HG03558 (cell line): ENCODE results near the gene TAMM41.
"Not testable (repeated sequence)": the region's sequence is repeated elsewhere in the genome, so short reads cannot be mapped to it uniquely, and the experiment has no call there.

ENCODE experiments used
- ATAC-seq: cut with Tn5 transposase; IDR thresholded peaks from one replicate; pipeline ENCODE4 v1.9.1; 2021; ENCODE audit warnings: moderate number of reproducible peaks; ENCODE audit not compliant: unreplicated experiment; ENCODE audit errors: extremely low read depth

Gene TAMM41

DNA sequence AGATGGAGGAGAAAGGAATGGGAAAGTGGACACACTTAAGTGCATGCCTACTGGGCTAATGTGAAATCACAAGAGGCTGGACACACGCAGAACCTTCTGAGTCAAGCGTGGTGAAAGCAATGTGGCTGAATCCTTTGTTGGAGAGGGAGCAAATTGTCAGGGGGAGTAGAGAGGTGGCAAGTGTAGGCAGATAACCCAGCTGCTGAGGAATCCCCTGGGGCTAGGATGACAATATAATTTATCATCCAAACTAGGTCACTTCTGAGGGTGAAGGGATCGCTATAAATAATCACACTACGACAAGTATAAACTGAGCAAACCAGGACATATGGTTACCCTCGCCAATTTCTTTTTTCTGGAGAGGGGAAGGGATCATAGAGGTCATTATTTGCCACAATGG is 28.7 kb downstream of the TAMM41 start:
- ATAC-seq = no peak

DNA sequence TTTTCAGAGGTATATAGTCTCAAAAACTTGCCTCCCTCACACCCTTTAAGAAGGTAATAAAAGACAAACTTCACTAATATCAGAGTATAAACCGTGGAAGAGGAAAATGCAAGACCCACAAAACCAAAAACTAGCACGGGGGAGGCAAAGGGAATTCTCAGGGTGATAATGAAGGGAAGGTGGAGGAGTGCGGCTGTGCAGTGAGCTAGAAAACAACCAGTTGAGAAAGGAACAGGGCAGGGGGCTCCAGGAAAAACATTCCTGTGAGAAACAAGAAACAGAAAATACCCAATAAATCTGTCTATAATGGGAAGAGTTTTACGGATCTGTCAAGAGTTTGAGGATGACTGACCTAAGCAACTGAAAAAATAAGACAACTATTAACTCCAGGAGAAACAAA is 31.6 kb downstream of the TAMM41 start:
- no peak for ATAC-seq

DNA sequence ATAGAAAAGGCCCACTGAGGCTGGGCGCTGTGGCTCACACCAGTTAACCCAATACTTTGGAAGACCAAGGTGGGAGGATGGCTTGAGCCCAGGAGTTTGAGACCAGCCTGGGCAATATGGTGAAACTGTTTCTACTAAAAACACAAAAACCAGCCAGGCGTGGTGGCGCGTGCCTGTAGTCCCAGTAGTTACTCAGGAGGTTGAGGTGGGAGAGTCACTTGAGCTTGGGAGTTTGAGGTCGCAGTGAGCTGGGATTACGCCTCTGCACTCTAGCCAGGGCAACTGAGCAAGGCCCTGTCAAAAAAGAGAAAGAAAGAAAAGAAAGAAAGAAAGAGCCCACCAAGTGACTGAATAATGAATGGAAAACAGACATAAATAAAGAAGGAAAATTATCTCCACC is 32.0 kb downstream of the TAMM41 start:
- ATAC-seq = no peak

DNA sequence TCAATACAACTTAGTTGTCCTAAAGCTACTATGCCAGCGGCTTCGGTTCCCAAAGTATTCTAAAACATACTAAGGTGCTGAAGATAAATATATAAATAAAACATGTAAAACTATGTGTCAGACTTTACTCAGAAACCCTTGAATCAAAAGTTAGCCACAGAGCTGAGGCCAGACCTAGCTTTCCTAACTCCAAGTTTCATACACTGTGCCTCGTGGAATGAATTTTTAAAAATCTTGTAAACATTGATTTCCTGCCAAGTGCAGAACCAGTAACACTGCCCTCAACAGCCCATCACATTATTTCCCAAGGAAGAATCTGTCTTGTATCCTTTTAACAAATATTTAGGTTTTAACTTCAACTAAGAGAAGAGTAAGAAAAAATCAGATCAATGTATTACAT is 36.4 kb downstream of the TAMM41 start:
- ATAC-seq = no peak

DNA sequence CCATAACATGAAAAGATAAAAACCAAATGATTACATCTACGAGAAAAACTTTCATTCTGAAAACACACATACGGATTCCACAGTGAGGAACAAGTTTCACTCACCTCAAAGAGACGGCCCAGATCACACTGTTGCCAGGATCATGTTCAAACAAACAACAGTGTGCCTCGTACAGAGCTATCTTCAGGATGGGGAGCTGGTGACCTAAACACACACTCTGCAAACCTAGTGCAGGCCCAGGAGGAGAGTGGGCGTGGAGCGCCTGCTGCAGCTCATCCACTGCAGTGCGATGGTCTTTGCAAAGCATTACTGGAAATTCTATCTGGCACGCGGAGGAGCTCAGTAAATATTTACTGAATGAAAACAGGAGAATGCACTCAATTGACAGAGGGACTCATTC is 38.5 kb downstream of the TAMM41 start:
- ATAC-seq = no peak

DNA sequence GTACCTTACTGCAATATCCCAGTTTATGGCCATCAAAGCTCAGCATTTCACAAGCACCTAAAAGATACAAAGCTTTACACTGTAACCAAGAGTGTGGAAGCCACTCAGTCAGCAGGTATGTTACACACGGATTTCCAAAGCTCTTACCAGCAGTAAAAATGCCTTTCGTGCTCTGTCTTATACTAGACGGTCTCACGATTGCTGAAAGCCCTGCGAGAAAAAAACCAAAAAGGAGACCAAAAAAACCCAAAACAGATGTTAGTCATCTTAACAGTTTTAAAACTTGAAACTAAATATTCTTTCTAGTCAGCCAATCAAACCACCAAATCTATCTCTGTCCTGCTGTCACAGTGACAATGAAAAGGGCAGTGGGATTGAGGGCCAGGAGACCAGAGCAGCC is 39.0 kb downstream of the TAMM41 start:
- ATAC-seq = no peak

DNA sequence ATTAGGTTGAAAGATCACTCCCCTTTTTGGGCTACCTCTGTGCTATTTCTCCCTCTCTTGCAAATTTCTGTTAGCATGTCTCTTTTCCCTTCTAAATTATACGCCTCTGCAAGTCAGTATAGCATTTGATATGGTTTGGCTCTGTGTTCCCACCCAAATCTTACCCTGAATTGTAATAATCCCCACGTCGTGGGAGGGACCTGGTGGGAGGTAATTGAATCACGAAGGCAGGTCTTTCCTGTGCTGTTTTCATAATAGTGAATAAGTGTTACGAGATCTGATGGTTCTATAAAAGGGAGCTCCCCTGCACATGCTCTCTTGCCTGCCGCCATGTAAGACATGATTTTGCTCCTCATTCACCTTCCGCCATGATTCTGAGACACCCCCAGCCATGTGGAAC is 41.0 kb downstream of the TAMM41 start:
- ATAC-seq = no peak

DNA sequence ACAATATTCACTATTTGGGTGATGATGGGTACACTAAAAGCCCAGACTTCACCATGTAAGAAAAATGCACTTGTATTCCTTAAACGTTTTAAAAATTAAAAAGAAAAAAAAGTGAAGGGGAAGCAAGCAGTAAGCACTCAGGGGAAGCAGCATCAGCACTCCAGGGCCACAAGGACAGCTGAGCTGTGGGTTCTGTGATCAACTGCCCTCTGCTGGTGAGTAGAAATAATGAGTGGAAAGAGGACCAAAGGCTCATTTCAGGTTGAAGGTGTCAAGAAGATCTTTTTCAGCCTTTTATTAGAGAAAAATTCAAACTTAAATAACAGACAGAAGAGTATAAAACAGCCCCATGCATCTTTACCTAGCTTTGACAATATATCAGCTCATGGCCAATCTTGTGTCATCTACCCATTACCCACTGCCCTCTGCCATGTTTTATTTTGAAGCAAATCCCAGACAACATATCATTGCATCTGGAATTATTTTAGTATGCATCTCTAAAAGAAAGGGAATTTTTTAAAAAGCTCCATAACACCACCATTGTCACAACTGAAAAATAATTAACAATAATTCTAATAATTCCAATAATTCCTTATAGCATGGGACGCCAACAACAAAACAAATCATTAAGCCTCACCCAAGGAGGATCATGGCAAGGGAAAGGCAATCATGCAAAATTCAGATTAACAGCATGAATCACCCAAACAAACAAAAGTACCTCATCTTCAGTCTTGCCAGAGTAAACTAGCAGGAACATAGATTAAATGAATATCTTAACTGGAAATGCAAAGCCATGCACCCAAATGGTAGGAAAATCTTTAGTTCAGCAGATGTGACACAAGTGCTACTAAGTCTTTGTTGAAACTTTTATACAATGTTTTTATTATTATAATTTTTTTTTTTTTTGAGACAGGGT is 42.5 kb downstream of the TAMM41 start:
- no peak for ATAC-seq

DNA sequence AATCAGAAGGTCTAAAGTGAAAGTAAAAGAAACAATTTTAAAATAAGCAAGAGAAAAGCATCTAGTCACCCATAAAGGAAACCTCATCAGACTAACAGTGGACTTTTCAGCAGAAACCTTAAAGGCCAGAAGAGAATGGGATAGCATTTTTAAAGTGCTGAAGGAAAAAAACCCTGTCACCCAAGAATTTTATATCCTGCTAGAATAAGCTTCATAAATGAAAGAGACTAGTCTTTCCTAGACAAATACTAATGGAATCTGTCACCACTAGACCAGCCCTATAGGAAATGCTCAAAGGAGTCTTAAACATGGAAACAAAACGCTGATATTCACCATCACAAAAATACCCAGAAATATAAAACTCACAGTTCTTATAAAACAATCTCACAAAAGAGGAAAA is 46.9 kb downstream of the TAMM41 start:
- ATAC-seq = no peak

DNA sequence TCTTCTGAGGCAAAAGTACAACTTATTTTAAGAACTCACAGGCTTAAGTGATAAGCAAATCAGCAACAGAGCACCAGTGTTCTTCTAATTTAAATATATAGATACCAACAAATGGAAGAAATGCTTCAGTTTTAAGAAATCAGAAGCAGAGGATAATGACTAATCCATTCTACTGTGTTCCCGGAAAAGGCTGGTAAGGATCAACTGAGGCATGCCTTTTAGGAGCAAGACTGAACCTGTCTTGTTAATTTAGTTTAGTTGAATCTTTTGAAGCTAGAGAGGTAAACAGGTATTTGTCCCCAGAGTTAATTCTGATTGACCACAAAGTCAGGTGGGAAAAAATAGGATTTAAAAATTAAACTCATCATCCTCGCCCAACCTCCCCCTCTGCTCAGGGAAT is 51.8 kb downstream of the TAMM41 start:
- ATAC-seq = no peak

DNA sequence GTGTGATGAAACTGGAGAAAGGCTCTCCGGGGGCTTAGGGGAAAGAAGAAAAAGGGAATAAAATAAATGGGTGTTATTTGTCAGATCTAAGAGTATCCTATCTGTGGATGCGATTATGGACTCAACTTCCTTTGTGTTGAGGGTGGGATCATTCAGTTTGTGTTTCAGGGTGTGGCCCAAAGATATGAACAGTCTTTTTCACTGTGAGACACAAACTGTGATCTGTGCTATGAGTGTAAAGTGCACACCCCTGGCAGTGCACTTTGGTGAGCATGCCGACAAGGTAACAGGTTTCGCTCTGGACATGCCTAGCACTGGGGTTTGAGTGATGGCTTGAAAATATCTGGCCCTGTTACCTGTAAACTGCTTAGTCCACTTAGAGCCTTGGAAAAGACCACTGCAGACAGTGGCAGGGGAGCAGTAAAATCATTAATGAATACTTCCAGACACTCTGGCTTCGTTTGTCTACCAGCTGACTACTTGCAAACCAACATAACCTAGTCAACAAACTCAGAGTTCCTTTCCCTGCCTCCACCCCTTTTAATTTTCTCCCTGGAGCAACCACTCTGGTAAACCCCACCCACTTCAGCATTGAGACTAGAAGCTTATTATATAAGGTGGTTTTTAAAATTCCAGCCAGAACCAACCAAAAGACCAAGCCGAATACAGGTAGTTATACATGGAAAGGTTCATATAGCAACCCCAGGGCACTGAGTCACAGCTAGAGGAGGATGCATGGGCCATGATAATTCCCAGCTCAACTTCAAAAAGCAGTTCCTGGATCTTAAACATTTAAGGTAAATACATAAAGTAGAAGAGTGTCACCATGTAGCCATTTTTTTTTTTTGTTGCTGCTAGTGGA is 55.1 kb downstream of the TAMM41 start:
- ATAC-seq = no peak

DNA sequence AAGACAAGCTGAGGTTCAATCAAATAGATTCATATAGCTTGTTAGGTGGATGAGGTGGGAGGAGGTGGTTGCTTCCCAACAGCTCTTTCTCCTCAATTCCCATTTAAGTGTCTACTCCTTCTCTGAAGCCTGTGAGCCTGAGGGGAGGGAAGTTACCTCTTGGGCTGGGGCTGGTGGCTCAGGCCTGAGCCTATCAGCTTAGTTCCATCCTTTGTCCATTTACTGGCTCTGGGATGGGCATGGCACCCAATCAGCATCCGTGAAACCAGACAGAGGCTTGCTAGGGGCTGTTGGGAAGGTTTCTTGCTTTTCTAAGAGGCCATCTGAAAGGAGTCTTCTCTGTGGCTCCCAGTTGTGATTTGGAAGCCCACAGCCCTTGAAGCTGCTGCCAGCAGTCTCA is 57.3 kb downstream of the TAMM41 start:
- no peak for ATAC-seq

DNA sequence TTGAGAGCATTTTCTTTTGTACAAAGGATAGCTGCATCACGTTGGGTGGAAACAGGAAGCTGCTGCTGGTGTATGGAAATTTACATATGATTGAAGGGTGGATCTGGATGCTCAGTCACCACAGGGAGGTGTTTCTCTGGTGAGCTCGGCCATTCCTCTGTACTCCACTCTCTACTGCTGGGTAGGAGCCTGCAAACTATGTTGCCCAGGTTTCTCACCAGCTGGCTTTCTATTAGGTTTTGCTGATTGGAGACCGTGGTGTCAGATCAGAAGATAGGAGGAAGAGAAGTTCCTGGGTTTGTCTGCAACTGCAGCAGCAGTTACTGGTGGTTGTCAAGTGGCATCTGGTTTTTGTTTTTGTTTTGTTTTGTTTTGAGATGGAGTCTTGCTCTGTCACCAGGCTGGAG is 61.7 kb downstream of the TAMM41 start:
- ATAC-seq = no peak

DNA sequence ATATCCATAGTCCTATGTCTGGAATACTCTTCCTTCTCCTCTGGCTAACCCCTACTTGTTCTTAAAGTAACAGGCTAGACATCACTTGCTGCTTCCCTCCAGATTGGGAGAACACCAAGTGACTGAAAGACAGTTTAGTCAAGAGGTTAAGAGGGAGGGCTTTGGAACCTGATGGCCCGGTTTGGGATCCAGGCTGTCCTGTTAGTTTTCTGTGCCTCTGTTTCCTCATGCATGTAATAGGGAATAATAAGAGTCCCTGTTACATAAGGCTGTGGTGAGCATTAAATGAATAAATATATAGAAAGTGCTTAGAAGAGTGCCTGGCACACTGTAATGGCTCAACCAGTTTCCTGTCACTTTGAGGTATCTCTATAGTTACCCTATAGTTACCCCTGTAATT is 66.3 kb downstream of the TAMM41 start:
- ATAC-seq = no peak

DNA sequence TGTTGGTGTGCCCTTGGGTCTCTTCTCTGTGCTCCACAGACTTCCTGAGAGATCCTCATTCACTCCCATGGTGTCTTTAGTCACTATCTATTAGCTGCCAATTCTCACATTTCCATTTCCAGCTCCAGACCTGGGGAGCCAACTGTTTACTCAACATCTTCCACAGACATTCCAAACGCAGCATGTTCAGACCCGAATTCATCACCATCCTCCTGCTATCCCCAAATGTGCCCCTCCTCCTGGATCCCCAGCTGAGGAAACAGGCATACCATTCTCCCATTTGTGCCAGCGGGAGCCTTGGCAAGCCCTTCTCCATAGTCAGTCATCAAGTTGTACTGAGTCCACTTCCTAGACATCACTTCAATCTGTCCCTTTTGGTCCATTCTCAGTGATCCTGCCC is 67.1 kb downstream of the TAMM41 start:
- ATAC-seq = no peak

DNA sequence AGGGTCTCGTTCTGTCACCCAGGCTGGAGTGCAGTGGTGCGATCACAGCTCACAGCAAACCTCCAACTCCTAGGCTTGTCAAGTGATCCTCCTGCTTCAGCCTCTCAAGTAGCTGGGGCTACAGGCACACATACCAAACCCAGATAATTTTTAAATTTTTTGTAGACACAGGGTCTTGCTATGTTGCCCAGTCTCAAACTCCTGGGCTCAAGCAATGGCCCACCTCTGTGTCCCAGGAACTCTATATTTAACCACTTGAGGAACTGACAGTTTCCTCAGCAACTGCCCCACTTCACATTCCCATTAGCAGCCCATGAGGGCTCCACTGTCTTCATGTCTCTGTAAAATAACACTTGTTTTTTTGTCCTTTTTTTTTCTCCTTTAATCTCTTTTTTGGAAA is 68.4 kb downstream of the TAMM41 start:
- no peak for ATAC-seq

DNA sequence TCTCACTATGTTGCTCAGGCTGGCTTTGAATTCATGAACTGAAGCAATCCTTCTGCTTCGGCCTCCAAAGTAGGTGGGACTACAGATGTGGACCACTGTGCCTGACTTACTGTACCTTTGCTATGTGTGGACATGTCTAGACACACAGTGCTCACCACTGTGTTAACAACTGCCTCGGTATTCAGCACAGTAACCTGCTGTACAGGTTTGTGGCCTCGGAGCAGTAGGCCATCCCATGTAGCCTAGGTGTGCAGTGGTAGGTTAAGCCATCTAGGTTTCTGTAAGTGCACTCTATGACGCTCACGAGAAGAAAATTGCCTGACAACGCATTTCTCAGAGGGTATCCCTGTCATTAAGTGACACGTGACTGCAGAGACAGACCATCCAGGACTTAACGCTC is 70.3 kb downstream of the TAMM41 start:
- no peak for ATAC-seq

DNA sequence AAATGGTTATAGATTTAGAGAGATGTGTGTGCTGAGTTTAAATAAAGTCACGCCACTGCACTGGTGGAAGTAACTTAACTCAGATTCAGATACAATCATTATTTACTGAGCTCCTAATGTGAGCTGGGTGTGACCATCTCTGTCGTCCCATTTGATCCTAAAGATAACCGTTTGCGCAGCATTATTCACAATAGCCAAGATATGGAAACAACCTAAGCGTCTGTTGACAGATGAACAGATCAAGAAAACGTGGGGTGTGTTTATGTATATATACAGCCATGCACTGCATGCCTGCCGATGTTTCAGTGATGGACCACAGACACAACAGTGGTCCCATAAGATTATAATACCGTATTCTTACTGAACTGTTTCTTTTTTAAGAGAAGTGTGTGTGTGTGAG is 71.2 kb downstream of the TAMM41 start:
- ATAC-seq = no peak

DNA sequence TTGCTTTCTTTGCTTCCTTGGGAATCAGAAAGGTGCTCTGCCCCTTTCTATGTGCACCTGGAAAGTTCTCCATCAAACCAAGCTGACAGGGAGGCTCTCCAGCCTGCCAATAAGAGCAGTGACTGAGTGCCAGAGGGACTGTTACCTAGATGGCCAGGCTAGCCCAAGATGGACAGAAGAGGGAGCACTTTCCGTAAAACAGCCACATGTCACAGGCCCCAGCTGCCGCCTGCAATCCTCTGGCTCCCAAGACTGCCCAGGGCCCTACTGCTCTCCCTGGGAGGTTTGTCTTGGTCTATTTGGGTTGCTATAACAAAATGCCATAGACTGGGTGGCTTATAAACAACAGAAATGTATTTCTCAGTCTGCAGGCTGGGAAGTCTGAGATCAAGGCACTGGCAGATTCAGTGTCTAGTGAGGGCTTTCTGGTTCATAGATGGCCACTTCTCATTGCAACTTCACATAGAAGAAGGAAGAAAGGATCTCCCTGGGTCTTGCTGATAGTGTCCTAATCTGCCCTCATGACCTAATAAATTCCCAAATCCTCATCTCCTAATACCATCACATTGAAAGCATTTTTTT is 72.3 kb downstream of the TAMM41 start:
- no peak for ATAC-seq

DNA sequence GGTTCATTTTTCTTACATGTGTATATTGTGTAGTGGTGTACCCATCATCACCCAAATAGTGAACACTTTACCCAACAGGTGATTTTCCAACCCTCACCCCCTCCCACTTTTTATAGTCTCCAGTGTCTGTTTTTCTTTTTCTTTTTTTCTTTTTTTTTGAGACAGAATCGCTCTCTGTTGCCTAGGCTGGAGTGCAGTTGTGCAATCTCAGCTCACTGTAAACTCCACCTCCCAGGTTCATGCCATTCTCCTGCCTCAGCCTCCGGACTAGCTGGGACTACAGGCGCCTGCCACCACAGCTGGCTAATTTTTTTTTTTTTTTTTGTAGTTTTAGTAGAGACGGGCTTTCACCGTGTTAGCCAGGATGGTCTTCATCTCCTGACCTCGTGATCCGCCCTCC is 74.8 kb downstream of the TAMM41 start:
- not testable (repeated sequence) for ATAC-seq
